OCI-M2 (cell line): Measurements from ENCODE around the gene BLOC1S4.

Experiments
- DNase-seq: peaks from one replicate; lab custom pipeline; 2025; ENCODE audit not compliant: unreplicated experiment; lab: John Stamatoyannopoulos, UW

Gene BLOC1S4

GRCh38 chr4:6689506-6689960 lies 26.4 kb upstream of the BLOC1S4 start:
- no peak for DNase-seq

GRCh38 chr4:6692379-6692778 lies 23.6 kb upstream of the BLOC1S4 start:
- DNase-seq: no peak

- no peak for DNase-seq
Measured at GRCh38 chr4:6692806-6693205, 23.2 kb upstream of the BLOC1S4 start.

GRCh38 chr4:6693231-6694176 lies 22.5 kb upstream of the BLOC1S4 start, which contains the start of gene S100P:
Gene S100P, plus strand, starts transcription at chr4:6693878. Its CDS starts 55 bp downstream, at chr4:6693933.
- DNase-seq: no peak

GRCh38 chr4:6694177-6694901 lies 21.6 kb upstream of the BLOC1S4 start:
- DNase-seq: no peak

DNA sequence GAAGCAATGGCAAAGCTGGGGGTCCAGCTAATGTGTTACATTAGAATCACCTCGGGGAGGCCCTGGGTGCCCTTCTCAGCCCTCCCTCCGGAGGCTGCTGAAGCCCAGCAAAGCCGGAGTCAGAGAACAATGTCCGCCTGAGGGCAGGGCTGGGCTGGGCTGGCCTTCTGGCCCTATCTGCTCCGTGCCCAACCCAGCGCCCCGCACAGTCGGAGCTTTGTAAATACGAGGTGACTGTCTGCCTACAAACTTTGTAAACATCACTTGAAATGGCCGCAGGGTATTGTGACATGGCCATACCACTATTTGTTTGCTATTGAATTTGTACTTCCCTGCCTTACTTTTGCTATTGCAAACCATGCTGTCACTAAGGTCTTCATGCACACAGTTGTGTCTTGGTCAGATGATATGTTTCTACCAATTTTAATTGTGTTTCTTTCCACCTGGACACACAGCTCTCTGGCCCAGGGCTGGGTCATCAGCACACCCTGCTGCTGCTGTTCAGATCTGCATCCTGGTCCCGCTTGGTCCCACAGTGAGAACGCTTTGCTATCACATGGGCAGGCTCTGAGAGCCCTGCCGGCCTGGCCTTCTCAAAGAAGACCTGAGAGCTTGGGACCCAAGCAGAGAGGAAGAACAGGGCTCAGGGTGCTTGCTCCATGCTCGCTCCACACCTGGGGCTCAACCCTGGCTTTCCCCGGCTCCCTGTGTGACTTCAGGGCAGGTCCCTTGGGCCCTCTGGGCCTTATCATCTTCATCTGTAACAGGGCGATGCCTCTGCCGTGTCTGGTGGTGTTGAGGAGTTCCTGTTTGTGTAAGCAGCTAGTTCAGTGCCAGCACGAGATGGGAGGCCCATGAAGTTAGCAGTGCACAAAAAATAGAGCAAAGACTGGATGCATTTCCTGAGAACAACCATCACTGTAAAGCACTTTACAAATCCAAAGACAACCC lies 20.0 kb upstream of the BLOC1S4 start:
- DNase-seq: no peak

GRCh38 chr4:6696611-6697010 lies 19.4 kb upstream of the BLOC1S4 start:
- no peak for DNase-seq

- no peak for DNase-seq
Measured at GRCh38 chr4:6697131-6697530, 18.8 kb upstream of the BLOC1S4 start.

GRCh38 chr4:6699388-6699787 lies 16.6 kb upstream of the BLOC1S4 start:
- DNase-seq: no peak

- DNase-seq: no peak
Measured at GRCh38 chr4:6699903-6700302, 16.1 kb upstream of the BLOC1S4 start.

- DNase-seq: no peak
Measured at GRCh38 chr4:6701371-6701770, 14.6 kb upstream of the BLOC1S4 start.

- DNase-seq: no peak
Measured at GRCh38 chr4:6702761-6703160, 13.2 kb upstream of the BLOC1S4 start.

- DNase-seq: no peak
Measured at GRCh38 chr4:6703786-6704185, 12.2 kb upstream of the BLOC1S4 start.

DNA sequence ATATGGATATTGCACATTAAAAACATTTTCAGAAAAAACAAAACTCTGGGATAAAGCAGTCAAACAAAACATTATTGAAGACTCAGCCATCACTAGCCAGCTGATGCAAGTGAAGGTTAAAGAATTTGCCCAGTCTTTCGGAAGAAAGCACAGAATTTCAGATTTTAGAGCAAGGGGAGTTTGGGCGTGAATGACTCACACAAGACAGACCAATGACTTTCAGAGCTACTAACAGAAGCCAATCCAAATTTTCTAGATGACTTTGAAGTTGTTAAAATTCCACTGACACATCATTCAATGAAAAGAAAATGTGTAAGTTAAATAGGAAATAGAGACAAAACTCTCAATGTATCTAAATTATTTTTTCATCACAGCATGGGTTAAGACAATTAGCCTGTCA lies 10.3 kb upstream of the BLOC1S4 start:
- no peak for DNase-seq

DNA sequence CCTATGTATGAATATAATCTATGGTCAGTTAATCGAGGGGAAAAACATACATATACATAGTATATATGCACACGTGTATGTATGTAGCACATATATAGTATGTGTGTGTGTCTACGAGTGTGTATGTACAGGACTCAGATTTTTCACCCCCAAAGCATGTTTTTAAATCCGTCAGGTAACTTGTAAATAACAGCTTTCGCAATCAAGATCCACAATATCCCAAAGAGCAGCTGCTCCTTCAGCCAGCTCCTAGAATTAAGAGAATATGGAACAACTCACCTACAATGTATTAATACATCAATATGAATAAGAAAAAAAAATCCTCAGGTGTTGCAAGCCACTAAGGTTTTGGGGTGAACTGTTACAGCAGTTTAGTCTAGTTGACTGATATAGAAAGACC lies 9.8 kb upstream of the BLOC1S4 start:
- DNase-seq: no peak

- no peak for DNase-seq
Measured at GRCh38 chr4:6709230-6710114, 6.5 kb upstream of the BLOC1S4 start, which contains the start of gene MRFAP1L1. Gene MRFAP1L1, minus strand, starts transcription at chr4:6709865. Its CDS starts 236 bp downstream, at chr4:6709629.

GRCh38 chr4:6710282-6710681 lies 5.7 kb upstream of the BLOC1S4 start:
- DNase-seq: no peak

GRCh38 chr4:6710996-6711395 lies 5.0 kb upstream of the BLOC1S4 start:
- no peak for DNase-seq

GRCh38 chr4:6714954-6715353 lies 1.0 kb upstream of the BLOC1S4 start:
- DNase-seq: no peak

GRCh38 chr4:6715704-6716017 lies 313 bp upstream of the BLOC1S4 start:
- DNase-seq: no peak
